Measurements from ENCODE around the gene SLA2.
A peak's percentile ranks its signal among the peaks of the same experiment; 100 is the strongest.
"Not testable (repeated sequence)": the region's sequence is repeated elsewhere in the genome, so short reads cannot be mapped to it uniquely, and the experiment has no call there.

Gene SLA2

GRCh38 chr20:36573798-36574365, 72.1 kb downstream of the SLA2 start:
- DNase-seq (ENCODE audit: low read depth) = peak; percentile 17

GRCh38 chr20:36573103-36573797, 72.7 kb downstream of the SLA2 start, which contains the start of gene TGIF2:
Gene TGIF2 (plus strand): TSS chr20:36573597. CDS start chr20:36578775, 5,178 bp downstream.
- peak; percentile 84 for DNase-seq (ENCODE audit: low read depth)

GRCh38 chr20:36572701-36573102, 73.3 kb downstream of the SLA2 start:
- peak; percentile 61 for DNase-seq (ENCODE audit: low read depth)

- no peak for DNase-seq (ENCODE audit: low read depth)
Observed at GRCh38 chr20:36571564-36572504, 74.2 kb downstream of the SLA2 start.

- DNase-seq (ENCODE audit: low read depth) = no peak
Observed at GRCh38 chr20:36569847-36570429, 76.1 kb downstream of the SLA2 start.

- no peak for DNase-seq (ENCODE audit: low read depth)
Observed at GRCh38 chr20:36565520-36565919, 80.5 kb downstream of the SLA2 start.

GRCh38 chr20:36564726-36565121, 81.3 kb downstream of the SLA2 start:
- not testable (repeated sequence) for DNase-seq (ENCODE audit: low read depth)

GRCh38 chr20:36564078-36564725, 81.8 kb downstream of the SLA2 start:
- not testable (repeated sequence) for DNase-seq (ENCODE audit: low read depth)

- DNase-seq (ENCODE audit: low read depth) = no peak
Observed at GRCh38 chr20:36563374-36563773, 82.6 kb downstream of the SLA2 start.

- no peak for DNase-seq (ENCODE audit: low read depth)
Observed at GRCh38 chr20:36562724-36563123, 83.3 kb downstream of the SLA2 start.
